Osteoblast (primary cell): ENCODE data around the gene TSPOAP1. TPM values are rescaled to one million over a fixed set of nuclear protein-coding genes. Genes with fewer than 3 reads are reported as not detected.

ENCODE experiments used
- DNase-seq: peaks from one replicate; pipeline ENCODE4 v3.0.0; 2011; ENCODE audit warnings: low spot score, mixed read lengths; ENCODE audit not compliant: insufficient read length; ENCODE audit errors: missing footprints
- H2AFZ ChIP-seq: 2 replicates; pipeline ENCODE4 v1.6.0; 2011; ENCODE audit warnings: mild to moderate bottlenecking, low read length
- H3K27ac ChIP-seq: 2 replicates; pipeline ENCODE4 v1.5.1; 2011; ENCODE audit warnings: mild to moderate bottlenecking, low read depth, low read length, moderate library complexity
- H3K27me3 ChIP-seq: 2 replicates; pipeline ENCODE4 v1.6.0; 2012; ENCODE audit warnings: mild to moderate bottlenecking, control low read depth, inconsistent platforms, low read length, moderate library complexity; ENCODE audit not compliant: insufficient read depth
- H3K36me3 ChIP-seq: 2 replicates; pipeline ENCODE4 v1.5.1; 2011; ENCODE audit warnings: mild to moderate bottlenecking, low read length, control low read depth, moderate library complexity; ENCODE audit not compliant: insufficient read depth
- H3K4me1 ChIP-seq: 2 replicates; pipeline ENCODE4 v1.5.1; 2011; ENCODE audit warnings: mild to moderate bottlenecking, low read length, control low read depth, moderate library complexity; ENCODE audit not compliant: insufficient read depth
- H3K4me2 ChIP-seq: 2 replicates; pipeline ENCODE4 v1.6.0; 2011; ENCODE audit warnings: mild to moderate bottlenecking, low read length; ENCODE audit not compliant: insufficient read depth
- H3K4me3 ChIP-seq: fragments of 200-600 bp; sonication (generic); 3 replicates; pipeline ENCODE4 v1.5.1; 2012; ENCODE audit warnings: mild to moderate bottlenecking, low read length, inconsistent platforms; ENCODE audit not compliant: insufficient read depth
- H3K79me2 ChIP-seq: 2 replicates; pipeline ENCODE4 v1.6.0; 2012; ENCODE audit warnings: mild to moderate bottlenecking, low read length, control low read depth, inconsistent platforms; ENCODE audit not compliant: insufficient read depth
- H3K9me3 ChIP-seq: 2 replicates; pipeline ENCODE4 v1.5.1; 2011; ENCODE audit warnings: low read depth, low read length, control low read depth
- H4K20me1 ChIP-seq: 2 replicates; pipeline ENCODE4 v1.6.0; 2012; ENCODE audit warnings: mild to moderate bottlenecking, low read length, control low read depth; ENCODE audit not compliant: insufficient read depth
- CTCF ChIP-seq: IDR thresholded peaks from 2 replicates; pipeline ENCODE4 v1.5.1; 2011; ENCODE audit warnings: mild to moderate bottlenecking, low read depth, low read length, moderate library complexity; ENCODE audit errors: extremely low read depth
- total RNA-seq: library from RNA; depleted of rRNA; stranded (reverse); fragments of >200 nt; gene quantifications from 2 replicates; pipeline ENCODE4 v1.2.3, GENCODE V29; 2012

TSPOAP1 gene
- total RNA-seq, 1 donor, result 4.3 TPM

DNA sequence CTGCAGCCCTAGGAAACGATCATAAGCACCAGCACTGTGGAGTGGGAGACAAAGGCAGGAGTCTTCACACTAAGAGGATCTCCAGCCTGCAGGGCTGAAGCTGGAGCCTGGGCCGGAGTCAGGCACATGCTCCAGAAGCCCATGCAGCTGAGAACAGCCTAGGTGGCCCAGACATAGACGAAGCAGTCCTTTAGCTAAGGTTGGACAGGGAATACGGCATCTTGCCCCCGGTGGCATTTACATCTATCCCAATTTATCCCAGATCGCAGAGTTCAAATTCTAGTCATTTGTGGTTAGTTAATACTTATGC, 13.9 kb downstream of the TSPOAP1 start:
- Histone ChIP-seq H3K9me3 (no peaks in the 10 kb centered on the region), H3K36me3 (no peaks in the 10 kb centered on the region), H3K4me1 (no peaks in the 10 kb centered on the region), H3K4me2 (no peak overlapping the region), H3K27ac (no peak overlapping the region), H2AFZ (no peak overlapping the region), H3K27me3 (no peaks in the 10 kb centered on the region), H3K79me2 (no peaks in the 10 kb centered on the region), H3K4me3 (no peak overlapping the region), H4K20me1 (no peaks in the 10 kb centered on the region)
- no peak for TF ChIP-seq CTCF
- DNase-seq, result peak; percentile 39

GRCh38 chr17:58313815-58314705, 14.5 kb downstream of the TSPOAP1 start:
- H4K20me1 ChIP-seq, result no peaks in the 10 kb centered on the region
- no peak overlapping the region for H3K4me2 ChIP-seq
- no peaks in the 10 kb centered on the region for H3K4me1 ChIP-seq
- no peaks in the 10 kb centered on the region for H3K27me3 ChIP-seq
- no peak overlapping the region for H3K4me3 ChIP-seq
- H3K27ac ChIP-seq, result no peak overlapping the region
- DNase-seq, result peak; percentile 68
- no peak for TF ChIP-seq CTCF
- H3K9me3 ChIP-seq, result no peaks in the 10 kb centered on the region
- no peaks in the 10 kb centered on the region for H3K79me2 ChIP-seq
- H2AFZ ChIP-seq, result no peak overlapping the region
- H3K36me3 ChIP-seq, result no peaks in the 10 kb centered on the region

- H3K79me2 ChIP-seq, result no peaks in the 10 kb centered on the region
- no peak overlapping the region for H2AFZ ChIP-seq
- H3K4me3 ChIP-seq, result no peak overlapping the region
- no peaks in the 10 kb centered on the region for H3K36me3 ChIP-seq
- no peaks in the 10 kb centered on the region for H3K4me1 ChIP-seq
- H3K4me2 ChIP-seq, result no peak overlapping the region
- no peaks in the 10 kb centered on the region for H3K9me3 ChIP-seq
- no peak overlapping the region for H3K27ac ChIP-seq
- TF ChIP-seq CTCF, result no peak
- H3K27me3 ChIP-seq, result no peaks in the 10 kb centered on the region
- no peaks in the 10 kb centered on the region for H4K20me1 ChIP-seq
- DNase-seq, result peak; percentile 63
These were observed 15.8 kb downstream of the TSPOAP1 start for GRCh38 chr17:58312829-58313228.

- no peaks in the 10 kb centered on the region for H3K4me1 ChIP-seq
- H3K79me2 ChIP-seq, result no peaks in the 10 kb centered on the region
- no peak overlapping the region for H2AFZ ChIP-seq
- no peaks in the 10 kb centered on the region for H3K9me3 ChIP-seq
- no peaks in the 10 kb centered on the region for H3K36me3 ChIP-seq
- no peaks in the 10 kb centered on the region for H4K20me1 ChIP-seq
- H3K27me3 ChIP-seq, result no peaks in the 10 kb centered on the region
- H3K4me2 ChIP-seq, result no peak overlapping the region
- DNase-seq, result peak; percentile 58
- TF ChIP-seq CTCF, result no peak
- H3K27ac ChIP-seq, result no peak overlapping the region
- H3K4me3 ChIP-seq, result no peak overlapping the region
These were observed 16.5 kb downstream of the TSPOAP1 start for GRCh38 chr17:58312021-58312630.
